Activated gamma-delta T cell treated with Interleukin-2 at 50 U/mL for 16 hours (primary cell): Measurements from ENCODE around the gene AOPEP.
A peak's percentile ranks its signal among the peaks of the same experiment; 100 is the strongest.

Experiments used
- DNase-seq: peaks from one replicate; pipeline ENCODE4 v3.0.0-alpha.2; 2020

AOPEP gene, protein sequence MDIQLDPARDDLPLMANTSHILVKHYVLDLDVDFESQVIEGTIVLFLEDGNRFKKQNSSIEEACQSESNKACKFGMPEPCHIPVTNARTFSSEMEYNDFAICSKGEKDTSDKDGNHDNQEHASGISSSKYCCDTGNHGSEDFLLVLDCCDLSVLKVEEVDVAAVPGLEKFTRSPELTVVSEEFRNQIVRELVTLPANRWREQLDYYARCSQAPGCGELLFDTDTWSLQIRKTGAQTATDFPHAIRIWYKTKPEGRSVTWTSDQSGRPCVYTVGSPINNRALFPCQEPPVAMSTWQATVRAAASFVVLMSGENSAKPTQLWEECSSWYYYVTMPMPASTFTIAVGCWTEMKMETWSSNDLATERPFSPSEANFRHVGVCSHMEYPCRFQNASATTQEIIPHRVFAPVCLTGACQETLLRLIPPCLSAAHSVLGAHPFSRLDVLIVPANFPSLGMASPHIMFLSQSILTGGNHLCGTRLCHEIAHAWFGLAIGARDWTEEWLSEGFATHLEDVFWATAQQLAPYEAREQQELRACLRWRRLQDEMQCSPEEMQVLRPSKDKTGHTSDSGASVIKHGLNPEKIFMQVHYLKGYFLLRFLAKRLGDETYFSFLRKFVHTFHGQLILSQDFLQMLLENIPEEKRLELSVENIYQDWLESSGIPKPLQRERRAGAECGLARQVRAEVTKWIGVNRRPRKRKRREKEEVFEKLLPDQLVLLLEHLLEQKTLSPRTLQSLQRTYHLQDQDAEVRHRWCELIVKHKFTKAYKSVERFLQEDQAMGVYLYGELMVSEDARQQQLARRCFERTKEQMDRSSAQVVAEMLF

DNA sequence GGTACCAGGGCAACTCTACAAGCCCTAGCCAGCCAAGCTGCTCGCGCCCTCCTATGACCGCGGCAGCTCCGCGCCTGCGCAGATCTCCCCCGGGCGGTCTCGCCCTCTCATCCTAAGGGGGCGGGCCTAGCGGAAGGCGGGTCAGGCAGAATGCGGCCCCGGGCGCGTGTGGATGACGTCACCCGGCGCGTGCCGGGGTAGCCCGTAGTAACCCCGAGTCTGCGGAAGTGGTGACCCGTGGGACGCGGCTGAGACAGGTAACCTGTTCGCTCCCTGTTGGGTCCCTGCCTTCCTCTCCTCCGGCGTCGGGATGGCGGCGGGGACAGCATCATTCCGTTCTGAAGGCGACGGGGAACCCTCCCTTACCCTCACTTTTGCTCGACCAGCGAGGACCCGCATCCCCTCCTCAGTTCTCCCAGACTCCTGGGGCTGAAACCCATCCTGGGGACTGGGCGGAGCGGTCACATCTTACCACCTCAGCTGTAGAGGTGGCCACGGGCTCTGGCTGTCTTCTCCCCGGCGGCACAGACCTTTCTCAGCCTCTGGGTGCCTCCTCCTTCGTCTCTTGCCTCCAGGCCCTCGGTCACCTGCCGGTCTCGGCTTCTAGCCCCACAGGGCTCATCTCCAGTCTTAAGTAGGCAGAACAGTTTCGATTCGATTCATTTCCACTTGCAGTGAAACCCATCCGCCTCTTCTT, at the start of gene AOPEP:
Gene AOPEP, plus strand, starts transcription at position 205 of the 697 bp plus-strand sequence. CDS start 33,085 bp downstream, outside the sequence.
- DNase-seq, result peak; percentile 99

DNA sequence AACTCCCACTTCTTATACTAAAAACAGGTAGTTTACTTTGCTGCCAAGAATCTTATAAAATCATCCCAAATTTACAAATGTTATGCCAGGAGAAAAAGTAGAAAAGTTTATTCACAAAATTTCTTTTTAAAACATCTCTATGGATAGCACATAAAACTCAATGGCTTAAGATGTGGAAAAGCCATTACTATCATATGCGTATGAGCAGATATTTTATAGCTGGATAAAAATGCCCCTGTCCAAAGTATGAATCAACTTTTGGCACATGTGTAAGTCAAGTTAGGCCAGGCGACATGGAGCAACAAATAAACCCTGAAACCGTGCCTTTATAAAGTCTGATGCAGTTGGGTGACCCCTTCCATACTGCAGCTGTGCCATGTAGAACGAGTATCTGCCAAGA, 48.6 kb upstream of the AOPEP start:
- DNase-seq, result no peak

DNA sequence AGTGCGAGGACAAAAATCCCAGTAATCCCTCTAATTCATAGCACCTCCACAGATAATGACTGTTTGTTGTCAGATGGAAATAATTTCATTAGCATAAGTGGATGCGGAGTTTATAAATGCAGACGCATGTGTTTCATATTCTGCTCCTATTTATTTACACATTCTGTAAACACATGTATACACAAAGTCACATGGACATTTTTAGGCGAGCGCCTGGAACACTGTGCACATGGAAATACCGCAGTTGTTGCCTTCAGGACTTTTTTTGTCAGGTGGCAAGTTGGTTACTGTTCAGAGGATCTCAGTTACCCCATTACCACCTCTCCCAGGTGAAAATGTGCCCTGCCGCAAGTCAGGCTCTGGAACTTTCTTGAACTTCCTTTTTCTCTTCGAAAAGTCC, 46.9 kb upstream of the AOPEP start:
- DNase-seq, result no peak

DNA sequence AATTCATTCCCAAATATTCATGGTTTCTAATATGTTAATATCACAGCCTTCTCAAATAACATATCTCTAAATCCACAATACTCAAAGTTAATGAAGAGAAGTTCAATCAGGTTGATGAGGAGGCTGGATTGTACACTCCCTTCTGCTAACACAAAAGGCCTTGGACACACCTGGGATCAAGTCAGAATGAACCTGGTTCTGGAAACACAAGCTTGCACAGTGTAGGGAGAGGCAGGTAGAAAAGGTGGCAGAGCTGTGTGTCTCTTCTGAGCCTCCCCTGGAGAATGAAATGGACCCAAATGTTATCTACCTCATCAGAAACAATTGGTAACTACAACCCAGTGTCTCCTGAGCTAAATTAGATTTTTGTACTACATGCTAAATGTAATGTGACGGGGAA, 46.5 kb upstream of the AOPEP start:
- no peak for DNase-seq

DNA sequence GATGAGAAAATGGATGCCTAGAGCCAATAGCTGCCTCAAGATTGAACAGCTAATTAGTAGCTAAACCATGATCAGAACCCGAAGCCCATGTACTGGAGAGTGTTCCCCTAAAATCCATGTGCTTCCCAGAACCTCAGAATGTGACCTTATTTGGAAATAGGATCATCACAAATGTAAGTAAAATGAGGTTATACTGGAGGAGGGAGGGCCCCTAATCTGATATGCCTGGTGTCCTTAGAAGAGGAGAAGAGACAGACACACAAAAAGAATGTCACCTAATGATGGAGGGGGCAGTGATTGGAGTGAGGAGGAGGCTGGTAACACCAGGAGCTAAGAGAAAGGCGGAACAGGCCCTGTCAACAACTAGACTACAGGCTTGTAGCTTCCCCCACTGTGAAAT, 45.9 kb upstream of the AOPEP start:
- DNase-seq, result no peak

DNA sequence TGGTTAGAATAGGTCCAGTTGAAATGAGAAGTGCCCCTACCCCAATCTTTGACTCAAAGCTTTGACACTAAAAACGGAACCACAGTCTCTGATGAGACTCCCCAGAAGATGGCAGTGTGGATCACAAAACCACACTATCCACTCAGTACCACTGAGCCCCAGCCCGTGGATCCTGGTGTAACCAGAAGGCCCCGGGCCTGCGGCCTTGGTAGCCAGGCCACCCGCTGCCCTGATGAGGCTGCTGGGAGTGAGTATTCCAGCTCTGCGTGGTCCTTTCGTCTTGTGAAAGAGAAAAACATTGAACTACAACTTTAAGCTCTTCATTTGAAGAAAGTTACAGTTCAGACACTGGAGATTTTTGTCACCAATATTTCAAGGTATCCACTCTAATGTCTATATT, 45.0 kb upstream of the AOPEP start:
- peak; percentile 52 for DNase-seq

DNA sequence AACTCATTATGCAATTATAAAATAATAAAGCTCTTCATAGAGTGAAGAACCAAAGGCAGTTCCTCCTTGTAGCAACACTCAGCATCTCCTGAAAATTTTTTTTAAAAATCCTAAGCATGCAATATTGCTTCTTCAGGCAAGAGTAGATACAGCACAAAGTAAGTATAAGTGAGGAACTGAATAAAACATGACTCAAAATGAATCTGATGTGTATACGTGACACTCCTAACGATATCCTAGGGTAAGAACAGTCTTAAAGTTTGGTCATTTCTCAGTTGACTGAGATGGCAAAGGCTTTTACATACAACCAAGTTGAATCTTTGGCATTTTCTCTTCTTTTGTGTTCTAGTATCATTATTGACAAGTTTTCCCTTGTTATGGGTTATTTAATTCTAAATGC, 41.1 kb upstream of the AOPEP start:
- no peak for DNase-seq

DNA sequence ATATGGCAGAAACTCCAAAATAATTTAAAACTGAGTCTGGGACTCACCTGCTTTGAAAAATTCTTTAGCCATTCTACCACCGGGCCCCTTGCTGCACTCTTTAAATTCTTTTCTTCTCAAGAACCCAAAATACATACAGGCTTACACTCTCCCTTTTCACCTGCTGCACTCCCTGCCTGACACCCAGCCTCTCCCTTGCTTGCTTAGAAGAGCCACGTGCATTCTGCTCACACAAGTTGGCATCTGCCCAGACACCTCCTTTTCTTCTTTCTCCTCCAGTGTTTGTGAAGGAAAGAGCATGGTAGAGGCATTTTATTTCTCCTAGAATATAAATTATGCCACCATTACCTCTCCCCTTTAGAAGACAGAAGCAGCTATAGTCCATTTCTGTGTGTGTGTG, 39.0 kb upstream of the AOPEP start:
- no peak for DNase-seq

DNA sequence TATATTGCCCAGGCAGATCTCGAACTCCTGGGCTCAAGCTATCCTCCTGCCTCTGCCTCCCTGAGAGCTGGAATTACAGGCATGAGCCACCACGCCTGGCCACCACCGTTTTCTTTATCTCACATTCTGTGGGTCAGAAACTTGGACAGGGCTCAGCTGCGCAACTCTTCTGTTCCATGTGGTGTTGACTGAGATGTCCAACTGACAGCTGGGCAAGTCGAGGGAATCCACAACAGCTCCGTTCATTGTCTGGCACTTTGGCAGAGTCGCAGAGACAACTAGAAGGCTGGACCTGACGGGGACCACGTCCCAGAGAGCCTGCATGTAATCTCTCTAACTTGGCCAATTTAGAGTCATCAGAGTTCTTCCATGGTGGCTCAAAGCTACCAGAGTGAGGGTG, 36.2 kb upstream of the AOPEP start:
- no peak for DNase-seq

DNA sequence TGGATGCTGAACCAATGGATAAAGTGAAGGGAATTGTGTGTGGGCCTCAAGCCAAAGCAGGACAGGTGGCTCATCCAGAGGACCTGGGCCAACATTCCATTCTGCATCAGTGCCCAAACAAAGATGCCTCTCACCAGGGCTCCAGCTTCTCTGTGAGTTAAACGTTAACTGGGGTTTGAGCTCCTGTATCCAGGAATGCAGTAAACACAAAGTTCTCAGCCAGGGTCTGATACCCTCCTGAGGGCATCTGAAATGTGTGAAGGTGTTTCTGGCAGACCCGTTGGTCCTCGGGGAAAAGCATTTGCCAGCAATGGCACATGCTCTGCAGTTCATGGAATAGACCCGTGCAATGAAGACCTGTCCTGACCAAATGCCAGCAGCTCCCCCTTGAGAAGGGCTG, 33.9 kb upstream of the AOPEP start:
- no peak for DNase-seq

DNA sequence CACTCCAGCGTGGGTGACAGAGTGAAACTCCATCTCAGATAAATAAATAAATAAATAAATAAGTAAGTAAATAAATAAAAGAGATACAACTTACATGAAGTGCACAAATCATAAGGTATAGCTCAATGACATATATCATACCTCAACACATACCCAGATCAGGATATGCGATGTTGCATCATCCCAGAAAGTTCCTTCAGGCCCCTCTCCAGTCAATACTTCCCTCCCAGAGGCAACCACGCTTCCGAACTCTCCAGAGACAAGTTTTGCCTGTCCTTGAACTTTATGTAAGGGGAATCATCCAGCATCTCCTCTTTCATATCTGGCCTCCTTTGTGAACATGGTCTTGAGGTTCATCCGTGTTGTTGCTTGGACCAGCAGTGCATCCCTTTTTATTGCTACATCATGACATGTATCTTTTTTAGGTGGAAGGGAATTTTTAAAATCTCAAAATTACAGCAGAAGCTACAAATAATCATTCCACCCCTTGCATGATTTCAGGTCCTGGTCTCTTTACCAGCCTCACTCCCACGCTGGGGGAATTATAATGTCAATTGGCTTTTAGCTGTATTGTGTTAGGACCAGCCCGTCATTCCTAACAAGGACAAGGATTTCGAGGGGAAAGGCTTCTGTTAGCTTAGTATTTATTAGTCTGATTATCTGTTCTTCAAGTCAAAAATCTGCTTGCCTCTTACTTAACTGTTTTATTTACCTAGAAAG, 32.9 kb upstream of the AOPEP start:
- no peak for DNase-seq

DNA sequence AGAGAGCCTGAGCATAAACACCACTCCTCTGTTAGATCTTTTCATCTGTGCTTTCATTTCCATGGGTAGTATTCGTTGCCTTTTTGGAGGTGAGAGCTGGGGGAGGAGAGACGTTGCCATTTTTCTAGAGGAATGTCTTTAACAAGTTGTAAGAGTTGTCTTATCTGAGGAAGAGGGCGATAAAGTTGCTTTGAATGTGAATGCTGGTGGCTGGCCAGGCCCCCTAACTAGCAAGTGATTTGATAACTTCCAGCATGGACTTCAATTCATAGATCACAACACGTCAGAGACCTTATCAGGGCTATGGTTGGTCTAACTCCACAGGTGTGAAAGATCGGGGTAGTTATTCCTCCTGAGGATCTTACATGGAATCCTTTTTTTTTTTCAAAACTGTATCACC, 30.0 kb upstream of the AOPEP start:
- no peak for DNase-seq

DNA sequence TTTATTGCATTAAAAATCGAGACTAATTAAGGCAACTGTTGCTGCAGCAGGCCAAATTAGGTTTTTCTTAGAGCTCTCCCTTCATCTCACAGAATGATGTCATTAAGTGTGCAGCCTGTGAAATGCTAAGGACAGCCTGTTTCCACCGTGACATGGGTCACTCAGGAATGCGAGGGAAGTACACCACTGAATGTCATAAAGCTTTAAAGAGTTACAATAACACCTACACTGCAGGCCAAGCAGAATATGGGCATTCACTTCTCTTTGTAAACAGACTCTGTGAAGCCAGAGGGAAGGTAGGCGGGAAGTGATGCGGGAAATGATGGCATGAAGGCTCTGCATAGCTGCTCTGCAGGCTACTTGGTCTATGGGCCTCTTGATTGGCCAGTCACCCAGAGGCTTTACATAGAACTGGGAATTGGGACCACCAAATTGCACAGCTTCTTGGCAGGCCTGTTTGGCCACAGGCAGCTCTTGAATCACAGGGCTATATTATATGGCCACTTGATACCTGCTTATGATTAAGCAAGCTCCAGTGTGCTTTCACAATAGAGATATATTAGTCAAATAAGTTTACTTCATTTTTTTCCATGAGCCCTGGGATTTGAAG, 28.4 kb upstream of the AOPEP start:
- no peak for DNase-seq

DNA sequence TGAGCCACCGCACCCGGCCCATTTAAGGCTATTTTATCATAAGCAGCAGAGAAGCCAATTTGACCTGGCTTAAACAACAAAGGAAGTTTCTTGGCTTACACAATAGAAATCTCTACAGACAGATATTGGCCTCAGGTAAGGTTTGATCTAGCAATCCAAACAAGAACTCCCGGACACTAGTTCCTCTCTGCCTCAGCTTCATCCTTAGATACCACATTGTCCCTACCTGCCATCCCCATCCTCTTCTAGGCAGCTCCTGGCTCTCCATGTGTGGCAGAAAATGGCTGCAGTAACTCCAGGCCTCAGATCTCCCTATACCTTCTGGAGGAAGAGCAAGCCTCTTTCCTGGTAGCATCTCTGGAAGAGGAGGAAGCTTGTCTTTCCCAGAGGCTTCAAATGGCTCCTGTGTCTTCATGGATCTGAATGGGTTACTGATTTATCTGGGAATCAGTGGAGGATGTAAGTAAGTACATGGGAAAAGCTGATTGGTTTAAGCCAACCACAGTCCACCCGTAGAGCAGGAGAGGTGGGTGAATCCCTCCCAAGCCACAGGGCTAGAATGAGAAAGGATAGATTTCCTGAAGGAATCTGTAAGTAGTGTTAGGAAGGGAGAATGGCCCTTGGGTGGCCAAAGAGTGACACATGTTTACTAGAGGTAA, 26.7 kb upstream of the AOPEP start:
- no peak for DNase-seq

DNA sequence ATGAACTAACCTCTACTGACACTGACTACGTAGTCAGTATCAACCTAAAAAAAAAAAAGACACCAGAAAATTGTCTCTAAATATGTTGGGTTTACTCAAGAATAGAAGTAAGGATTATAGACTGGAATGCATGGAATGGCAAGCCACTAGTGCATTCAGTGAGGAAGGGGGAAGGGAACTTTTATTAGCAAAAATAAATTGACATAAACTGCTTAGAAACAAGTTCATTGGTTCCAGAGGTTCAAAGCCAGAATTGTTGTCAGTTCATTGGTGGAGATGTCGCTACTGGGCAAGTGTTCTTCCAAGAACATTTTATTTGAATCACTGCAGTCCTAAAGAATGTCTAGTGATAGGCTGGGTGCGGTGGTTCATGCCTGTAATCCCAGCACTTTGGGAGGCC, 26.1 kb upstream of the AOPEP start:
- DNase-seq, result no peak

DNA sequence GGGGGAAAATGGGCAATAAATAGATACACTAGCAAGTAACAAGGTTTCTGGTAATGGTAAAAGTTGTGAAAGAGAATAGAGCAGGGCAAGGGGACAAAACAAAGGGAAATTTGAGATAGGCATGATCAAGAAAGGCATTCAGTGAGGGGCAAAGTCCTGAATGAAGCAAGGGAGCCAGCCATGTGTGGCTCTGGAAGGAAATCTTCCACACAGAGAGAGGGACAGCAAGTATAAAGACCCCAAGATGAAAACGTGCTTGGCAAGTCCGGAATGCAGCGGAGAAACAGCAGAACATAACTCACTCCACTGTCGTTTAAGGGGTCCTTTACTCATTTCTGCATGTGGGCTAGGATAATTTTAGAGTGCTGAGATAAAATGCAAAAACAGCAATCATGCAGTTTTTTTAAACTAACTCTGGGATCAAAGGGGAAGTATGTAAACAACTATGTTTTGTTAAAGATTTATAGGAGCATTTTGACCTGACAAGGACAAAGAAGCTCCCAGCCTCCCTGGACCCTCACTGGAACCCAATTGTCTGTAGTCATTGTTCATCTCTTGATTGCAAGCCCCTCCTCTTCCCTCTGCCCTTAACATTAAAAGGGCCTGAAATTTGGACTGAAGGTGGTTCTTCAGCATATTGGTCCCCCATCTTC, 22.9 kb upstream of the AOPEP start:
- DNase-seq, result no peak

DNA sequence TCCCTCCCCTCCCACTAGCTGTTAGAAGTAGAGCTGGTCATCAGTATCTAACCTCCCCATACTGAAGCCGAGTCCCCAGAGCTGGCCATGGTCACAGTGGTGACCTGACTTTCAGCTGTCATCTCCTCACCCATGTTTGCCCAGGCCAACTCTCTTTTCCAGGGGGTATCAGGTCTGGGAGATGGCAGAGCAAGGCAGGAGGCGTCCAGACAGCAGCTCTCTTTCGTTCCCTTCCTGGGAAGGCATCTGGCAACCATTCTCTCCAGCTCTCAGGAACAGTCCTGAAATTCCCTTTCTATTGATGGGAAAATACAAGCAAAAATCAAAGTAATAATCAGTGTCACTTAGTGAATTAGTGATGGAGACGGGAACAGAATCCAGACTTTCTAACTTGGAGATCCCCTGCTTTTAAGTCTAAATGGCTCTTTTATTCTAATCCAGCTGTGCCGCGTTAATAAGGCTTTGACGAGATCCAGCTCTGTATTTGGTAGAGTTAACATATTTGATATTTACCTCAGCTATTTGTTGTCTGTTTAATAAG, 21.3 kb upstream of the AOPEP start:
- no peak for DNase-seq

DNA sequence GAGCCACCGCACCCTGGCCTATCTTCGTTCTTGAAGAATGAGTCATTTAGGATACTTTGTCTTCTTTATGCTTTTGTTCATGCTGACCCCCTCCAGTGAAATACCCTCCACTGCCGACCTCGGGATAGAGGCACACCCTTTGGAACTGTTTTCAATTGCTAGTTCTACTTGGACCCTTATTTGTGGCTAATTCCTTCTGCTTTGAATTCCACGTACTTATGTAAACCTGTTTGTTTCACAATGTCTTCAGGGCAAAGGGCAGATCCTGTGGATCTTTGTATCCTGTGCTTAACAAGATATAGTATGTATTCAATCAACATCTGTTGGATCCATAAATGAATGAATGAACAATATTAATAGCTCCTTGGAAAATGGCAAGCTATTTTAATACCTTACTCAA, 19.6 kb upstream of the AOPEP start:
- no peak for DNase-seq

DNA sequence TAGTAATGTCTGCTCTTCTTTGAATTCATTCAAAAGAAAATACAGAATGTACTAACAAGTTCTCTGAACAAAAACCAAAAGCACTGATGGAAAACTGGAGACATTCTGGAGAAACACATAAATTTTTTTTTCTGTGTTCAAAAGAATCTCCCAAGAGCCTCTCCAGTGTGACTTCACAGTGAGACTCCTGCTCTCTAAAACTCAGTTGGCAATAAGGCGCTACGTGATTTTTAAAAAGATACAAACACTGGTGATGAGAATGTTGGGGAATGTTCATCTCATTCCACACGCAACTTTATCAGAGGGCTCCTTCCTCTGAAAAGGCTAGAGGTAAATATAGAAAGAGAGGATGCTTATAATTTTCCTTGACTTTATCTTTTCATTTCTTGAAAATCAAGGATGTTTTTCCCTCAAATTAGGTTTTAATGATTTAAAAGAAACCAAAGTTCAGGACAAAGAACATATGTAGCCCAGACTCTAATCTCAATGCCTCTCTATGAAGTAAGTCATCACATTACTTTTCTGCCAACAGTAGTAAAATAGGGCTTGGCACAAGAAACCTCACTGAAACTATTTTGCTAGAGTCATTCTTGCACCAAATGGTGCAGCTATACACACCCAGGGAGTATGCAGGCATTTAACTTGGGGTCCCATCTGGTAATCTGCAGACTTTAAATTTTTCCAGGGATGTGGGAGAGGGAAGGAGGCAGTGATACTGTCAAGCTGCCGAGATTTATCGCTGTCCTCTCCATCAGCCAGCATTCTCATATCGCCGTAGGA, 12.9 kb upstream of the AOPEP start:
- no peak for DNase-seq

DNA sequence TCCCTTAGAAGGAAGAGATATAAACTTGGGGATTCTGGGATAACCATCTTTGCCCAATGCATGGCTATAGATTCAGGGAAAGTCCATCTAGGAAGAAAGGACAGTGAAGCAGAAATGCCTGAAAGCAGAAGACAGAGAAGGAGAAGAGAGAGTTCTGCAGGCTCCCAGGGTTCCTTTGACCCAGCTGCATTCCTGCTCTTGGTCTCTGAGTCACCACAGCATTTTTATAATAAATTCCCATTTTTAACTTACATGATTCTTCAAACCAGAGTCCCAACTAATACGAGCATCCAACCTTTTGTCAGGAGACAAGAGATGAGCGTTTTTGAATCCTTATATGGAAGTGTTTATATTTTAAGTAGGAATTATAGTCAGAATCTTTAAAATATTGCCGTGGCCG, 12.0 kb upstream of the AOPEP start:
- no peak for DNase-seq
